ENCODE data around the gene ANTXR2. TPM values are rescaled to one million over a fixed set of nuclear protein-coding genes. Genes with fewer than 3 reads are reported as not detected.
"Not testable (repeated sequence)": the region's sequence is repeated elsewhere in the genome, so short reads cannot be mapped to it uniquely, and the experiment has no call there.

ANTXR2 gene
- total RNA-seq, result 10 to 100 TPM; 27.3 to 30.0 TPM

- H3K36me3 Mint-ChIP-seq (ENCODE audit: low read depth), result peaks cover 38% of the 10 kb centered on the region
- ChIA-PET CTCF (interaction anchor here (0.9 to 3.2 kb wide), 11 partner anchors 9 to 136 kb away, joined by 3 to 13 read pairs (median 4); no protein-coding TSS in a partner anchor), POLR2A (no interaction called here)
- H3K9me3 Mint-ChIP-seq, result no peaks in the 10 kb centered on the region
- peak; percentile 68 for DNase-seq
- H3K4me3 Mint-ChIP-seq, result peak within 1 kb of the TSS; percentile 96
- H3K4me1 Mint-ChIP-seq, result peaks cover 75% of the 10 kb centered on the region
- H3K27ac Mint-ChIP-seq, result peak within 1 kb of the TSS; percentile 94
- H3K27me3 Mint-ChIP-seq, result no peaks in the 10 kb centered on the region
Measured at GRCh38 chr4:80072744-80073472, at the start of gene ANTXR2. ANTXR2 (minus strand) TSS chr4:80073229; CDS start chr4:80072560, 669 bp downstream.

- DNase-seq, POLR2A ChIA-PET, H3K27me3 Mint-ChIP-seq, H3K27ac Mint-ChIP-seq, H3K4me3 Mint-ChIP-seq: not testable (repeated sequence)
- H3K36me3 Mint-ChIP-seq (ENCODE audit: low read depth), result peaks cover 13% of the 10 kb centered on the region
- peaks cover 31% of the 10 kb centered on the region for H3K4me1 Mint-ChIP-seq
- peaks cover 19% of the 10 kb centered on the region for H3K9me3 Mint-ChIP-seq
- CTCF ChIA-PET, result interaction anchor here (1.1 to 2.5 kb wide), 2 partner anchors 12 to 62 kb away, joined by 3 to 6 read pairs; no protein-coding TSS in a partner anchor
Measured at GRCh38 chr4:80121815-80122214, 48.8 kb upstream of the ANTXR2 start.

- peaks cover 14% of the 10 kb centered on the region for H3K36me3 Mint-ChIP-seq (ENCODE audit: low read depth)
- DNase-seq, H3K4me3 Mint-ChIP-seq, POLR2A ChIA-PET, H3K27me3 Mint-ChIP-seq, CTCF ChIA-PET, H3K27ac Mint-ChIP-seq, H3K4me1 Mint-ChIP-seq: not testable (repeated sequence)
- peaks cover 23% of the 10 kb centered on the region for H3K9me3 Mint-ChIP-seq
Measured at GRCh38 chr4:80119620-80120019, 46.6 kb upstream of the ANTXR2 start.

- Mint-ChIP-seq H3K36me3 (ENCODE audit: low read depth) (peaks cover 14% of the 10 kb centered on the region), H3K4me3 (no peak overlapping the region), H3K27me3 (peaks cover 6% of the 10 kb centered on the region), H3K27ac (no peak overlapping the region), H3K4me1 (no peaks in the 10 kb centered on the region), H3K9me3 (peaks cover 23% of the 10 kb centered on the region)
- CTCF ChIA-PET, result interaction anchor here (1.5 kb wide), 1 partner anchor 9 kb away, joined by 10 read pairs; no protein-coding TSS in a partner anchor
- POLR2A ChIA-PET, result no interaction called here
- DNase-seq, result no peak
Measured at GRCh38 chr4:80116516-80116915, 43.5 kb upstream of the ANTXR2 start.

- DNase-seq, result no peak
- CTCF ChIA-PET, result interaction anchor here (1.4 kb wide), 1 partner anchor 11 kb away, joined by 5 read pairs; no protein-coding TSS in a partner anchor
- H3K27ac Mint-ChIP-seq, result no peak overlapping the region
- H3K4me3 Mint-ChIP-seq, result no peak overlapping the region
- peaks cover 14% of the 10 kb centered on the region for H3K36me3 Mint-ChIP-seq (ENCODE audit: low read depth)
- peaks cover 23% of the 10 kb centered on the region for H3K9me3 Mint-ChIP-seq
- no peaks in the 10 kb centered on the region for H3K4me1 Mint-ChIP-seq
- peaks cover 6% of the 10 kb centered on the region for H3K27me3 Mint-ChIP-seq
- POLR2A ChIA-PET, result no interaction called here
Measured at GRCh38 chr4:80115368-80116181, 42.5 kb upstream of the ANTXR2 start.

GRCh38 chr4:80114732-80115265 lies 41.8 kb upstream of the ANTXR2 start:
- H3K27ac Mint-ChIP-seq, result no peak overlapping the region
- DNase-seq, result no peak
- H3K4me1 Mint-ChIP-seq, result no peaks in the 10 kb centered on the region
- CTCF ChIA-PET, result interaction anchor here (0.6 to 1.5 kb wide), 5 partner anchors 11 to 87 kb away, joined by 3 to 7 read pairs (median 4); no protein-coding TSS in a partner anchor
- POLR2A ChIA-PET, result no interaction called here
- H3K4me3 Mint-ChIP-seq, result no peak overlapping the region
- H3K27me3 Mint-ChIP-seq, result peaks cover 7% of the 10 kb centered on the region
- H3K9me3 Mint-ChIP-seq, result peaks cover 21% of the 10 kb centered on the region
- H3K36me3 Mint-ChIP-seq (ENCODE audit: low read depth), result peaks cover 14% of the 10 kb centered on the region

- ChIA-PET POLR2A (no interaction called here), CTCF (interaction anchor here (0.6 to 1.5 kb wide), 6 partner anchors 12 to 89 kb away, joined by 3 to 7 read pairs (median 4); no protein-coding TSS in a partner anchor)
- peaks cover 8% of the 10 kb centered on the region for H3K36me3 Mint-ChIP-seq (ENCODE audit: low read depth)
- no peak overlapping the region for H3K27ac Mint-ChIP-seq
- H3K4me1 Mint-ChIP-seq, result no peaks in the 10 kb centered on the region
- H3K27me3 Mint-ChIP-seq, result peaks cover 4% of the 10 kb centered on the region
- no peak overlapping the region for H3K4me3 Mint-ChIP-seq
- H3K9me3 Mint-ChIP-seq, result peaks cover 15% of the 10 kb centered on the region
- DNase-seq, result no peak
Measured at GRCh38 chr4:80113615-80114014, 40.6 kb upstream of the ANTXR2 start.

GRCh38 chr4:80112236-80112635 lies 39.2 kb upstream of the ANTXR2 start:
- H3K4me3 Mint-ChIP-seq, result no peak overlapping the region
- H3K27ac Mint-ChIP-seq, result no peak overlapping the region
- no peak for DNase-seq
- peaks cover 13% of the 10 kb centered on the region for H3K9me3 Mint-ChIP-seq
- H3K4me1 Mint-ChIP-seq, result no peaks in the 10 kb centered on the region
- H3K36me3 Mint-ChIP-seq (ENCODE audit: low read depth), result peaks cover 7% of the 10 kb centered on the region
- POLR2A ChIA-PET, result interaction anchor here (0.6 kb wide), 1 partner anchor 54 kb away, joined by 6 read pairs; no protein-coding TSS in a partner anchor
- peaks cover 4% of the 10 kb centered on the region for H3K27me3 Mint-ChIP-seq
- CTCF ChIA-PET, result no interaction called here

- ChIA-PET CTCF (no interaction called here), POLR2A (no interaction called here)
- Mint-ChIP-seq H3K9me3 (peaks cover 15% of the 10 kb centered on the region), H3K27ac (no peak overlapping the region), H3K4me1 (no peaks in the 10 kb centered on the region), H3K27me3 (peaks cover 7% of the 10 kb centered on the region), H3K36me3 (ENCODE audit: low read depth) (peaks cover 7% of the 10 kb centered on the region), H3K4me3 (no peak overlapping the region)
- DNase-seq, result no peak
Measured at GRCh38 chr4:80111276-80111675, 38.2 kb upstream of the ANTXR2 start.

- H3K27me3 Mint-ChIP-seq, result peaks cover 9% of the 10 kb centered on the region
- H3K9me3 Mint-ChIP-seq, result peaks cover 14% of the 10 kb centered on the region
- CTCF ChIA-PET, result interaction anchor here (1.5 kb wide), 1 partner anchor 46 kb away, joined by 3 read pairs; no protein-coding TSS in a partner anchor
- no peak overlapping the region for H3K27ac Mint-ChIP-seq
- POLR2A ChIA-PET, result no interaction called here
- DNase-seq, result no peak
- H3K4me1 Mint-ChIP-seq, result no peaks in the 10 kb centered on the region
- H3K4me3 Mint-ChIP-seq, result no peak overlapping the region
- H3K36me3 Mint-ChIP-seq (ENCODE audit: low read depth), result peaks cover 9% of the 10 kb centered on the region
Measured at GRCh38 chr4:80107374-80107773, 34.3 kb upstream of the ANTXR2 start.

GRCh38 chr4:80104927-80105326 lies 31.9 kb upstream of the ANTXR2 start:
- no peak for DNase-seq
- POLR2A ChIA-PET, result no interaction called here
- CTCF ChIA-PET, result interaction anchor here (1.2 to 1.3 kb wide), 2 partner anchors 21 to 97 kb away, joined by 4 read pairs; no protein-coding TSS in a partner anchor
- H3K27ac Mint-ChIP-seq, result no peak overlapping the region
- no peaks in the 10 kb centered on the region for H3K4me1 Mint-ChIP-seq
- peaks cover 9% of the 10 kb centered on the region for H3K27me3 Mint-ChIP-seq
- peaks cover 9% of the 10 kb centered on the region for H3K36me3 Mint-ChIP-seq (ENCODE audit: low read depth)
- peaks cover 14% of the 10 kb centered on the region for H3K9me3 Mint-ChIP-seq
- no peak overlapping the region for H3K4me3 Mint-ChIP-seq

GRCh38 chr4:80103629-80104028 lies 30.6 kb upstream of the ANTXR2 start:
- Mint-ChIP-seq H3K27me3 (peaks cover 4% of the 10 kb centered on the region), H3K4me3 (no peak overlapping the region), H3K9me3 (peaks cover 14% of the 10 kb centered on the region), H3K36me3 (ENCODE audit: low read depth) (peaks cover 9% of the 10 kb centered on the region), H3K27ac (no peak overlapping the region), H3K4me1 (no peaks in the 10 kb centered on the region)
- ChIA-PET POLR2A (no interaction called here), CTCF (no interaction called here)
- no peak for DNase-seq

GRCh38 chr4:80101792-80102116 lies 28.7 kb upstream of the ANTXR2 start:
- H3K4me1 Mint-ChIP-seq, result no peaks in the 10 kb centered on the region
- H3K4me3 Mint-ChIP-seq, result no peak overlapping the region
- POLR2A ChIA-PET, result no interaction called here
- CTCF ChIA-PET, result no interaction called here
- peaks cover 3% of the 10 kb centered on the region for H3K27me3 Mint-ChIP-seq
- peaks cover 4% of the 10 kb centered on the region for H3K9me3 Mint-ChIP-seq
- no peak for DNase-seq
- no peak overlapping the region for H3K27ac Mint-ChIP-seq
- H3K36me3 Mint-ChIP-seq (ENCODE audit: low read depth), result peaks cover 3% of the 10 kb centered on the region
